Superior temporal gyrus (tissue), 1 donor: ENCODE measurements around the gene SSBP3.
"Not testable (repeated sequence)": the region's sequence is repeated elsewhere in the genome, so short reads cannot be mapped to it uniquely, and the experiment has no call there.

Experiments
- DNase-seq: peaks from one replicate; pipeline ENCODE4 v3.0.0-alpha.2; 2016; ENCODE audit errors: extremely low spot score

The SSBP3 gene

GRCh38 chr1:54406339-54407153, at the start of gene SSBP3:
Gene SSBP3, minus strand, starts transcription at chr1:54406394.
- peak; percentile 91 for DNase-seq

- DNase-seq = no peak
Measured at GRCh38 chr1:54453509-54453908, 47.3 kb upstream of the SSBP3 start.

GRCh38 chr1:54453022-54453421, 46.8 kb upstream of the SSBP3 start:
- DNase-seq = no peak

- not testable (repeated sequence) for DNase-seq
Measured at GRCh38 chr1:54449431-54449830, 43.2 kb upstream of the SSBP3 start.

- not testable (repeated sequence) for DNase-seq
Measured at GRCh38 chr1:54448801-54449200, 42.6 kb upstream of the SSBP3 start.

GRCh38 chr1:54447081-54447480, 40.9 kb upstream of the SSBP3 start:
- DNase-seq = not testable (repeated sequence)

- no peak for DNase-seq
Measured at GRCh38 chr1:54442185-54442584, 36.0 kb upstream of the SSBP3 start.

- no peak for DNase-seq
Measured at GRCh38 chr1:54439550-54440223, 33.5 kb upstream of the SSBP3 start.

GRCh38 chr1:54437783-54438182, 31.6 kb upstream of the SSBP3 start:
- DNase-seq = no peak

GRCh38 chr1:54436826-54437225, 30.6 kb upstream of the SSBP3 start:
- no peak for DNase-seq

GRCh38 chr1:54429838-54430237, 23.6 kb upstream of the SSBP3 start:
- DNase-seq = no peak

GRCh38 chr1:54428837-54429518, 22.8 kb upstream of the SSBP3 start:
- no peak for DNase-seq

GRCh38 chr1:54425152-54425584, 19.0 kb upstream of the SSBP3 start:
- DNase-seq = no peak

- no peak for DNase-seq
Measured at GRCh38 chr1:54424398-54424797, 18.2 kb upstream of the SSBP3 start.

- DNase-seq = no peak
Measured at GRCh38 chr1:54421101-54421504, 14.9 kb upstream of the SSBP3 start.

- not testable (repeated sequence) for DNase-seq
Measured at GRCh38 chr1:54418598-54418997, 12.4 kb upstream of the SSBP3 start.

GRCh38 chr1:54417123-54417522, 10.9 kb upstream of the SSBP3 start:
- DNase-seq = no peak

GRCh38 chr1:54416435-54416834, 10.2 kb upstream of the SSBP3 start:
- DNase-seq = no peak

- no peak for DNase-seq
Measured at GRCh38 chr1:54415991-54416390, 9.8 kb upstream of the SSBP3 start.

GRCh38 chr1:54415533-54415932, 9.3 kb upstream of the SSBP3 start:
- DNase-seq = no peak

GRCh38 chr1:54413732-54414131, 7.5 kb upstream of the SSBP3 start:
- DNase-seq = no peak

GRCh38 chr1:54413295-54413694, 7.1 kb upstream of the SSBP3 start:
- no peak for DNase-seq

- DNase-seq = no peak
Measured at GRCh38 chr1:54410359-54410758, 4.2 kb upstream of the SSBP3 start.
